Body of pancreas (tissue), 4 donors: ENCODE measurements around the gene PXDN. TPM values are rescaled to one million over a fixed set of nuclear protein-coding genes. Genes with fewer than 3 reads are reported as not detected.

Experiments
- ATAC-seq: fragments of 150-250 bp; one replicate; pipeline ENCODE4 v1.9.1; 2016
- DNase-seq, 4 donors: peaks; one replicate each; pipeline ENCODE4 v3.0.0-alpha.2; 2019
- H3K27ac ChIP-seq, 4 donors: fragments of 200-600 bp; sonication (generic); 1 replicate in 3 of 4; 2 replicates in 1 of 4; pipeline versions ENCODE4 v1.5.1 to v1.6.1; 2016 to 2019; ENCODE audit warnings: mild to moderate bottlenecking in 1 of 4, mixed read lengths in 1 of 4, moderate library complexity in 1 of 4
- H3K27me3 ChIP-seq, 2 donors: fragments of 200-600 bp; sonication (generic); one replicate each; pipeline ENCODE4 v1.6.0; 2016; ENCODE audit warnings: mild to moderate bottlenecking in 1 of 2
- H3K36me3 ChIP-seq, 2 donors: fragments of 200-600 bp; sonication (generic); replicated peaks in 1 of 2; 2 replicates each; pipeline ENCODE4 v1.5.1; 2016; ENCODE audit warnings: low read depth in 2 of 2; ENCODE audit not compliant: insufficient read depth in 1 of 2
- H3K4me1 ChIP-seq: fragments of 200-600 bp; sonication (generic); one replicate; pipeline ENCODE4 v1.6.0; 2016
- H3K4me3 ChIP-seq, 2 donors: fragments of 200-600 bp; sonication (generic); 1 replicate in 1 of 2; 2 replicates in 1 of 2; pipeline ENCODE4 v1.5.1; 2016 to 2019
- H3K9me3 ChIP-seq, 3 donors: fragments of 200-600 bp; sonication (generic); 1 replicate in 2 of 3; 2 replicates in 1 of 3; pipeline ENCODE4 v1.5.1; 2016
- CTCF ChIP-seq, 7 experiments: fragments of 450-650 bp in 4 of 7; fragments of 200-600 bp in 3 of 7; sonication (generic) in 3 of 7; IDR thresholded peaks; one replicate each; pipeline ENCODE4 v1.5.1; 2016 to 2019; ENCODE audit warnings: antibody characterized with exemption in 7 of 7
- POLR2A ChIP-seq, 3 donors: fragments of 450-650 bp; IDR thresholded peaks; one replicate each; pipeline ENCODE4 v1.6.1; 2016; ENCODE audit warnings: antibody characterized with exemption in 3 of 3, mild to moderate bottlenecking in 2 of 3
- WGBS, 2 donors: methylation state at CpG; one replicate each; pipeline ENCODE4 v1.1.5; 2017; 5-methylcytosine and 5-hydroxymethylcytosine counted together
- intact Hi-C: fragments of 100-400 bp; cut with DNase I; formaldehyde crosslinking; loops from one replicate; pipeline ENCODE4 v1.15.1; 2023
- total RNA-seq, 2 donors: library from RNA; depleted of rRNA; stranded (reverse); fragments of >200 nt; gene quantifications; one replicate each; pipeline ENCODE4 v1.1.0, GENCODE V29; 2016

PXDN gene
- total RNA-seq, 2 donors from 2014 or later, result 7.0 to 41.9 TPM

- ATAC-seq, result no peak
- Histone ChIP-seq H3K27me3 (no peaks in the 10 kb centered on the region), H3K27ac (no peak overlapping the region), H3K9me3 (no peaks in the 10 kb centered on the region), H3K36me3 (no peaks in the 10 kb centered on the region), H3K4me1 (no peaks in the 10 kb centered on the region), H3K4me3 (no peak overlapping the region)
- 62 to 64% methylated on average over 6 of the region's 6 CpGs for WGBS, 2 donors
- intact Hi-C loops, result no loop called here
- TF ChIP-seq POLR2A (IDR thresholded peaks at IDR 0.05), result no peak
- TF ChIP-seq CTCF (IDR thresholded peaks at IDR 0.05), result no peak
- no peak for DNase-seq
Measured at GRCh38 chr2:1791006-1791605, 46.8 kb upstream of the PXDN start.

- DNase-seq (no peak), ATAC-seq (no peak)
- WGBS, 2 donors, result 56 to 64% methylated on average over 6 of the region's 6 CpGs
- intact Hi-C loops, result no loop called here
- Histone ChIP-seq H3K4me3 (no peak overlapping the region), H3K4me1 (no peaks in the 10 kb centered on the region), H3K27me3 (no peaks in the 10 kb centered on the region), H3K36me3 (no peaks in the 10 kb centered on the region), H3K9me3 (no peaks in the 10 kb centered on the region), H3K27ac (no peak overlapping the region)
- TF ChIP-seq POLR2A (IDR thresholded peaks at IDR 0.05), result no peak
- no peak for TF ChIP-seq CTCF (IDR thresholded peaks at IDR 0.05)
Measured at GRCh38 chr2:1790473-1790872, 46.2 kb upstream of the PXDN start.

- ATAC-seq (no peak), DNase-seq (no peak)
- Histone ChIP-seq H3K27me3 (no peaks in the 10 kb centered on the region), H3K36me3 (no peaks in the 10 kb centered on the region), H3K9me3 (no peaks in the 10 kb centered on the region), H3K4me1 (no peaks in the 10 kb centered on the region), H3K4me3 (no peak overlapping the region), H3K27ac (no peak overlapping the region)
- intact Hi-C loops, result no loop called here
- TF ChIP-seq CTCF (IDR thresholded peaks at IDR 0.05) (no peak), POLR2A (IDR thresholded peaks at IDR 0.05) (no peak)
- WGBS, 2 donors, result 84 to 86% methylated on average over 11 of the region's 11 CpGs
Measured at GRCh38 chr2:1789610-1790009, 45.3 kb upstream of the PXDN start.

GRCh38 chr2:1788478-1788959 lies 44.2 kb upstream of the PXDN start:
- Histone ChIP-seq H3K36me3 (no peaks in the 10 kb centered on the region), H3K4me3 (no peak overlapping the region), H3K27me3 (no peaks in the 10 kb centered on the region), H3K4me1 (no peaks in the 10 kb centered on the region), H3K27ac (no peak overlapping the region), H3K9me3 (no peaks in the 10 kb centered on the region)
- whole genome bisulfite sequencing, 2 donors, result 75 to 80% methylated on average over 16 to 17 of the region's 18 CpGs
- no peak for TF ChIP-seq POLR2A (IDR thresholded peaks at IDR 0.05)
- TF ChIP-seq CTCF (IDR thresholded peaks at IDR 0.05), result no peak
- intact Hi-C loops, result no loop called here
- ATAC-seq (no peak), DNase-seq (no peak)
